Aortic smooth muscle cell (primary cell): ENCODE data around the gene MYH4. TPM values are rescaled to one million over a fixed set of nuclear protein-coding genes. Genes with fewer than 3 reads are reported as not detected.

ENCODE experiments used
- total RNA-seq: library from RNA; depleted of rRNA; stranded (reverse); fragments of >200 nt; gene quantifications from 2 replicates; pipeline ENCODE4 v1.2.3, GENCODE V29; 2014

MYH4 gene
- not detected in 2 replicates for total RNA-seq

DNA sequence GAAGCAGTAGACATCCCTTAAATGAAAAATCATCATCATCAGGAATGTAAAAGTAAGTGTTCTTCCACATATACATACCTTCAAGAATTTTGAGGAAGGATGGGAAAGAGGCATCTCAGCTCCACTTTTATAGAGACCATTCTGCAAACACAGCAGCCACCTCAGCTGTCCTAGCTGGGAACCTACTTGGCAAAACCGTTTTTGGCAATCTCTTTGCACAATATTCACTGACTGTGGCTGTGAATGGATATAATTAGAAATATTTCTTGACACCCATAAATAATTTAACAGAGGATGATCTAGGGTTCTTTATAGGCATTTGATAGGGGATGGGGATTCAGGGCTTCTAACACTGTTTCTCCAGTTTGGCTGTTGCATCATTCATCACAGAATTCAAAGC is at the start of gene MYH4:
MYH4 (minus strand) TSS at position 101 of the 400 bp plus-strand sequence. CDS start 2,814 bp downstream, outside the sequence.

DNA sequence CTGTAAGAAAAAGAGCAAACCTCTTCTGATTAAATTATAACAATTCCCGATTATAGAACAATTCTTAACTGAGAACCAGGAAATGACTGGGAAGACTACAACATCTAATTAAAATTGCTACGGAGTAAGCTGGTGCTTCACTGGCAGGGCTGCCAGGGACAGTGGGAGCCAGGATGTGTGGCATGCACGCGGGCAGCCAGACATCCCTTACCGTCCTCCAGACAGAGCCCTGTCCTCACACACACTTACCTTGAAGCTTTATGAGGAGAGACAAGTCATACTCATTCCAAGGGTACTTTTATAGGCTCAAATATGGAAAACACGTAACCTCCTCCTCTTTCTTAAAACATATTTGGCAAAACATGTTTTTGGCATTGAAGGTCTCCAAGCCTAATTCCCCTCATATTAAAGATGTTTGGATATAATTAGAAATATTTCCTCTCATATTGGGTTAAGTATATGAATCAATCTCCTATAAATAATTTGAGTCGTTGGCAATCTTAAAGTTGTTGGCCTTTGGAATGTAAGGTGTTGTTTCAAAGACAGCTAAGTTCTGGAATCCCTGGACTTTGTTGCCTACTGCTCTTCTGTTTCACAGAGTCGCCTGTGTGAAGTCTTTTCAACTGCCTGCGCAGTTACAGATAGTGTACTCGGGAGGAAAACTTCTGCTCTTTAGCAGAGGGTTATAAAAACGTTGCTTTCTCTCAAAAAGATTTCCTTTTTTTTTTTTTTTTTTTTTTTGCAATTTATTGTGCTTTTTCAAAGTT is 49.1 kb upstream of the MYH4 start, which contains the start of gene MYH1:
MYH1 (minus strand) TSS at position 272 of the 767 bp plus-strand sequence. CDS start 1,900 bp downstream, outside the sequence.

DNA sequence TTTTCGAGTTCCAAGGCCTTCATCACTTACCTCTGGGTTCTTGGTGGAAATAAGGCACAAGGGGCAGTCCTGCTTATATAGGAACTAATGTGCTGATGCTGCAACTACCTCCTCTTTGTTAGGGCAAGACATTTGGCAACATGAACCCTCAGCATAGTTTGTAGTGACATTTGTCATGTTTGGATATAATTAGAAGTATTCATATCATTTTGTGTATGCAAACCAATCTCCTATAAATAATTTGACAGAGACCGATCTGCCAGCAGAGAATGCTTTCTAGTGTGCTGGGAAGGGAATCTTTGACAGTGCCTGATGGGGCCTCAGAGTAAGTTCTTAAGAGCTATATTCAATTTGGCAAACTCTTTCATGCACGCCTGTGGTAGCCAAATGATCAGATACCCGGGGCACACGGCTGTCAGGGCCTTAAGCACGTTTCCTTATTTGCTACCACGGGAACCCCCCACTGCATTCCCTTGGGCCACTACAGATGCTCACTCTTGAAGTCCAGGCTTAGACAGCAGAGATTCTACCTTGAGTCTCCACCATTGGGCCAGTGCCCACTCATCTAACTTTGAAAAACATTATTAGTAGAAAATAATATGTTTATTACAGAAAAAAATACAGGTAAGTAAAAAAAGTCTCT is 47.3 kb downstream of the MYH4 start, which contains the start of gene MYH8:
MYH8 (minus strand) TSS at position 51 of the 643 bp plus-strand sequence. CDS start 1,723 bp downstream, outside the sequence.

Other genes starting within 250 kb of the MYH4 start
- gene MYH13, start 96.6 kb downstream of the MYH4 start, total RNA-seq = not detected in 2 replicates
- not detected in 2 replicates for gene MYH8, start 47.6 kb downstream of the MYH4 start, total RNA-seq
- gene MYH1, start 49.0 kb upstream of the MYH4 start, total RNA-seq = not detected in 2 replicates
- not detected in 2 replicates for gene MYH2, start 80.1 kb upstream of the MYH4 start, total RNA-seq
- 0.56 and 1.5 TPM in 2 replicates for gene MYH3, start 187.8 kb upstream of the MYH4 start, total RNA-seq
- 26.6 and 27.9 TPM in 2 replicates for gene SCO1, start 228.0 kb upstream of the MYH4 start, total RNA-seq
- gene ADPRM, start 228.0 kb upstream of the MYH4 start, total RNA-seq = 14.3 and 14.8 TPM in 2 replicates